ENCODE data around the gene TMBIM1.

The TMBIM1 gene

DNA sequence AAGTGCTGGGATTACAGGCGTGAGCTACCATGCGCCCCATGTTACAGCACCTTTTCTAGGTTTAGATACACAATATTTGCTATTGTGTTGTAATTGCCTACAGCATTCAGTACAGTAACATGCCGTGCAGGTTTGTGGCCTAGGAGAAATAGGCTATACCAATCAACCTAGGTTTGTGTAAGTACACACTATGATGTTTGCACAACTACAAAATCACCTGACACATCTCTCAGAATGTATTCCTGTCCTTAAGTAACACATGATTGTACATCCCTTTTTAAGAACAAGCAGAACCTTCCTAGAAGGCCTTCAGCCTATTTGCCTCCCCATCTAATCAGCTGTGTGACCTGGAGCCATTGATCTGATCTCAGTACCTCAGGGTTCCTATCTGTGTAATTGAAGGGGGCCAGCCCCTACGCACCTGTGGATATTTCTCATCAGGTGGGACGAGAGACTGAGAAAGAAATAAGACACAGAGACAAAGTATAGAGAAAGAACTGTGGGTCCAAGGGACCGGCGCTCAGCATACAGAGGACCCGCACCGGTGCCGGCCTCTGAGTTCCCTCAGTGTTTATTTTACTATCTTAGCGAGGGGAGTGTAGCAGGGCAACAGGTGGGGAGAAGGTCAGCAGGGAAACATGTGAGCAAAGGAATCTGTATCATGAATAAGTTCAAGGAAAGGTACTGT, 18.7 kb upstream of the TMBIM1 start:
- Mint-ChIP-seq H3K27ac (no peak overlapping the region), H3K4me3 (no peak overlapping the region), H3K4me1 (ENCODE audit: low read depth) (peaks cover 10% of the 10 kb centered on the region), H3K36me3 (ENCODE audit: low read depth) (no peaks in the 10 kb centered on the region), H3K9me3 (no peaks in the 10 kb centered on the region), H3K27me3 (ENCODE audit: low read depth) (no peaks in the 10 kb centered on the region)

DNA sequence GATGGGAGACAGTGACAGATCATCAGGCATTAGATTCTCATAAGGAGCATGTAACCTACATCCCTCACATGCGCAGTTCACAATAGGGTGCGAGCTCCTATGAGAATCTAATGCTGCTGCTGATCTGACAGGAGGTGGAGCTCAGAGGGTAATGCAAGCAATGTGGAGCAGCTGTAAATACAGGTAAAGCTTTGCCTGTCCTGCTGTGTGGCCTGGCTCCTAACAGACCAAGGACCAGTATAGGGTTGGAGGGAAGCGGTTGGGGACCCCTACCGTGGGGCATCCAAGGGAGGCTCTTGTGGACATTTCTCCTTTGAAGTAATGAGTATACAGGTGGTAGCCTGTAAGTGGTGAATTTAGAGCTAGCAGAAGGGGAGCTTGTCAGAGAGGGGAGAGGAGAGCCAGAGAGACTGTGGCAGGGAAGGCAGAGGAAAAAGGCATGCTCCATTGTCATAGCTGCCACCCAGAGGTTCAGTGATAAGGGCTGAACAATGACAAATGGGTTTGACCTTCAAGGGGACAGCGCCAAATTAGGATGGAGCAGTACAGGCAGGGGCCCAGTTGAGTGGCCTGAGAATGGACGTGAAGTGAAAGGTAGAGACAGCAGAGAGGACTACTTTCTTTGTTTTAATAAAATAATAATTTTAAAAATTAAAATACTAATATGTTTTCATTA, 15.2 kb upstream of the TMBIM1 start:
- H3K4me1 Mint-ChIP-seq (ENCODE audit: low read depth): peaks cover 1% of the 10 kb centered on the region
- no peaks in the 10 kb centered on the region for H3K9me3 Mint-ChIP-seq
- H3K27ac Mint-ChIP-seq: no peak overlapping the region
- H3K4me3 Mint-ChIP-seq: no peak overlapping the region
- no peaks in the 10 kb centered on the region for H3K27me3 Mint-ChIP-seq (ENCODE audit: low read depth)
- no peaks in the 10 kb centered on the region for H3K36me3 Mint-ChIP-seq (ENCODE audit: low read depth)

GRCh38 chr2:218306184-218306920, 14.0 kb upstream of the TMBIM1 start:
- Mint-ChIP-seq H3K4me1 (ENCODE audit: low read depth) (peaks cover 4% of the 10 kb centered on the region), H3K9me3 (no peaks in the 10 kb centered on the region)

GRCh38 chr2:218305383-218305782, 13.1 kb upstream of the TMBIM1 start:
- Mint-ChIP-seq H3K9me3 (no peaks in the 10 kb centered on the region), H3K4me1 (ENCODE audit: low read depth) (peaks cover 7% of the 10 kb centered on the region), H3K4me3 (no peak overlapping the region), H3K27ac (no peak overlapping the region), H3K36me3 (ENCODE audit: low read depth) (no peaks in the 10 kb centered on the region), H3K27me3 (ENCODE audit: low read depth) (no peaks in the 10 kb centered on the region)

More at GRCh38 chr2:218306184-218306920, 14.0 kb upstream of the TMBIM1 start:
- Mint-ChIP-seq H3K36me3 (ENCODE audit: low read depth) (no peaks in the 10 kb centered on the region), H3K27me3 (ENCODE audit: low read depth) (no peaks in the 10 kb centered on the region), H3K4me3 (no peak overlapping the region), H3K27ac (no peak overlapping the region)

- Mint-ChIP-seq H3K4me1 (ENCODE audit: low read depth) (peaks cover 6% of the 10 kb centered on the region), H3K9me3 (no peaks in the 10 kb centered on the region), H3K27me3 (ENCODE audit: low read depth) (no peaks in the 10 kb centered on the region), H3K27ac (no peak overlapping the region), H3K4me3 (no peak overlapping the region), H3K36me3 (ENCODE audit: low read depth) (no peaks in the 10 kb centered on the region)
Measured at GRCh38 chr2:218301176-218301819, 9.0 kb upstream of the TMBIM1 start.

DNA sequence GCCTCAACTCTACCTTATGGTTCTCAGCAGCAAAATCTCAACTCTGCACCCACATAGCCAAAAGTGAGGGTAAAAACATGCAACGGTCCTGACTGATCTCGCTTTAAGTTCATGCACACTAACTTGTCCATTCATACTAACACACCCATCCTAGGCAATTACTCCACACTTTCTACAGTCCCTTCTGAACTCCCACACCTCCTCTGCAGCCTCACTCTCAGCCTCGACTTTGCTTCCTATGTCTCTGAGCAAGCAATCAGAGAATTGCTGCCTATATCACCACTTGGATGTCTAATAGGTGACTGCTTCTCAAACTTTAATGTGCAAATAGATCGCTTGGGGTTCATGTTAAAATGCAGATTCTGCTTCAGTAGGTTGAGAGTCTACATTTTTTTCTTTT, 7.8 kb upstream of the TMBIM1 start:
- no peaks in the 10 kb centered on the region for H3K36me3 Mint-ChIP-seq (ENCODE audit: low read depth)

DNA sequence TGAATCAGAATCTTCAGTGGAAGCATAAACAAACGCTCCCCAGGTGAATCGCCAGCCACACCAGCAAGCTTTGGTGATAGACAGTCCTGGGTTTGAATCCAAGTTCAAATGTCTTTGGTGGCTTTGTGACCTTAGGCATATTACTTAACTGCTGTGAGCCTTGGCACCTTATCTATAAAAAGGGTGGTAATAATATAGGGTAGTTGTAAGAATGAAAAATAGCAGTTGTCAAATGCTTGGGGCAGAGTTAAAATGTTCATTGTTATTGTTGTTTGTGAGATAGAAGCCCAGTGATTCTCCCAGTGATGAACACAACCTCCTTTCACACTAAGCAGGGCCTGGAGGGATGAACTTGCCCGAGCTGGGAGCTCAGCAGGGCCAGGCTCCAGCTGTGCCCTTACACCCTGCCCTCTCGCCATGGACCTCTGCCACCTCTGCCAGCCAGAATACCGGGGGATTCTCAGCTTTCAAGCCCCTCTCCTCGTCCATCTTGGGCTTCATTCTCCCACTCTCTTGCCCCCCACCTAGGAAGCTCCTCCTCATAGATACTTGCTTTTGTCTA, 6.1 kb upstream of the TMBIM1 start:
- Mint-ChIP-seq H3K27me3 (ENCODE audit: low read depth) (no peaks in the 10 kb centered on the region), H3K4me1 (ENCODE audit: low read depth) (peaks cover 15% of the 10 kb centered on the region), H3K9me3 (no peaks in the 10 kb centered on the region), H3K36me3 (ENCODE audit: low read depth) (no peaks in the 10 kb centered on the region), H3K4me3 (no peak overlapping the region), H3K27ac (no peak overlapping the region)

More for the DNA sequence above, 7.8 kb upstream of the TMBIM1 start:
- Mint-ChIP-seq H3K9me3 (no peaks in the 10 kb centered on the region), H3K4me1 (ENCODE audit: low read depth) (peaks cover 6% of the 10 kb centered on the region), H3K27me3 (ENCODE audit: low read depth) (no peaks in the 10 kb centered on the region), H3K4me3 (no peak overlapping the region), H3K27ac (no peak overlapping the region)

DNA sequence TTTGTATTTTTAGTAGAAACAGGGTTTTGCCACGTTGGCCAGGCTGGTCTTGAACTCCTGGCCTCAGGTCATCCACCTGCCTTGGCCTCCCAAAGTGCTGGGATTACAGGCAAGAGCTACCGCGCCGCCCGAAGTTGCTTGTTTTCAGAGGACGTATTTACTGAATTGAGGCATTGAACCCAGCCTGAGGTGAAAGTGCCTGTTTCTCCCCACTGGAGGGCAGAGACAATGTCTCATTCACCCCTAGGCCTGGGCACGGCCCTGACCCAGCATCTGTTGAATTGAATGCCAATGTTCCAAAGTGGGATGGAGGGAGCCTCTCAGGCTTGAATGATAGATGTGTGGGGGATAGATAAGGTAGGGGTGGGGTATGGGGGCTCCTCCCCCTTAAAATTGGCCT, 4.5 kb upstream of the TMBIM1 start:
- Mint-ChIP-seq H3K9me3 (no peaks in the 10 kb centered on the region), H3K27ac (no peak overlapping the region), H3K4me3 (no peak overlapping the region), H3K36me3 (ENCODE audit: low read depth) (no peaks in the 10 kb centered on the region), H3K4me1 (ENCODE audit: low read depth) (peaks cover 21% of the 10 kb centered on the region), H3K27me3 (ENCODE audit: low read depth) (no peaks in the 10 kb centered on the region)

GRCh38 chr2:218296200-218296599, 3.9 kb upstream of the TMBIM1 start:
- H3K27ac Mint-ChIP-seq: no peak overlapping the region

DNA sequence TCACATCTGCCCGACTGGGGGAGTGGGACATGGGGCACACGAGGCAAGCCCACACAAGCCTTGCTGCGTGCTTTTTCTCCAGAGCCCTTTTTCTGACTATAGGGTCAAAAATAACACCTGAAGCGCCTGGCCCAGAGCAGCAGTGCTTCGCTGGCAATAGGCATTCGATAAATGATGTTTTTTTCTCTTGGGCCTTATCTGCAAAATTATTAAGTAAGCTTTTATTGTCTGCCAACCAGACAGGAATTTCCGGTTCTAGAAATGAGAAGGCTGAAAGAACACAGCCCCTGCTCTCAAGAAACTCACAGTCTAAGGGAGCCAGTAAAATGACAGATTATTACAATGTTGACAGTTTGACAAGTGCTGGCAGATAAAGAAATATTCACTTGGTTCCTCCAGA, 2.7 kb upstream of the TMBIM1 start:
- peaks cover 29% of the 10 kb centered on the region for H3K4me1 Mint-ChIP-seq (ENCODE audit: low read depth)
- no peak overlapping the region for H3K4me3 Mint-ChIP-seq
- H3K27me3 Mint-ChIP-seq (ENCODE audit: low read depth): no peaks in the 10 kb centered on the region
- H3K27ac Mint-ChIP-seq: no peak overlapping the region
- H3K36me3 Mint-ChIP-seq (ENCODE audit: low read depth): no peaks in the 10 kb centered on the region
- no peaks in the 10 kb centered on the region for H3K9me3 Mint-ChIP-seq

More at GRCh38 chr2:218296200-218296599, 3.9 kb upstream of the TMBIM1 start:
- H3K4me3 Mint-ChIP-seq: no peak overlapping the region
- no peaks in the 10 kb centered on the region for H3K36me3 Mint-ChIP-seq (ENCODE audit: low read depth)
- H3K27me3 Mint-ChIP-seq (ENCODE audit: low read depth): no peaks in the 10 kb centered on the region
- peaks cover 21% of the 10 kb centered on the region for H3K4me1 Mint-ChIP-seq (ENCODE audit: low read depth)
- H3K9me3 Mint-ChIP-seq: no peaks in the 10 kb centered on the region

- H3K4me3 Mint-ChIP-seq: no peak overlapping the region
- H3K27me3 Mint-ChIP-seq (ENCODE audit: low read depth): no peaks in the 10 kb centered on the region
- H3K36me3 Mint-ChIP-seq (ENCODE audit: low read depth): no peaks in the 10 kb centered on the region
- H3K4me1 Mint-ChIP-seq (ENCODE audit: low read depth): peaks cover 34% of the 10 kb centered on the region
- no peaks in the 10 kb centered on the region for H3K9me3 Mint-ChIP-seq
- no peak overlapping the region for H3K27ac Mint-ChIP-seq
Measured at GRCh38 chr2:218294430-218295022, 2.2 kb upstream of the TMBIM1 start.

DNA sequence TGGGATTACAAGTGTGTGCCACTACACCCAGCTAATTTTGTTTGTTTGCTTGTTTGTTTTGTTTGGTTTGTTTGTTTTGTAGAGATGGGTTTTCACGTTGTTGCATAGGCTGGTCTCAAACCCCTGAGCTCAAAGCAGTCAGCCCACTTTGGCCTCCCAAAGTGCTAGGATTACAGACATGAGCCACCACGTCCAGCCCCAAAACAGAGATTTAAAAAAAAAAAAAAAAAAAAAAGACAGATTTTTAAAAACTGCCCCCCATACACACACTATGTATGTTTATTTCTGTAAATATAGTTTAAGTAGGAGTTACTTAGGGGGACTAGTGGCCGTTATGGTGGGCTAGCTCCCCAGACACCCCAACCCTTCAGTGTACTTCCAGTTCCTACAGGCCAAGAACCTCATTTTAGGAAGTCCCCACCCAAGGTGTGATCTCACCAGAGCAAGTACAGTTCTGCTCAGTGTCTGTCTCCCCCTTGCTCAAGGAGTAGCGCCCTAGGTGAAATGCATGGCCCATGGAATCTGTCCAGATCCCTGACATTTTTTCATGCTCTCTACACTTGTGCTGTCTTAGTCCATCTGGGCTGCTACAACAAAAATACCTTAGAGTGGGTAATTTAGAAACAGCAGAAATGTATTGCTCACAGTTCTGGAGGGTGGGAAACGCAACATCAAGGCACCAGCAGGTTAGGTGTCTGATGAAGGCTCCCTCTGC, 1.6 kb upstream of the TMBIM1 start:
- H3K4me3 Mint-ChIP-seq: peak overlapping the region; percentile 67
- H3K27ac Mint-ChIP-seq: no peak overlapping the region
- H3K4me1 Mint-ChIP-seq (ENCODE audit: low read depth): peaks cover 39% of the 10 kb centered on the region

DNA sequence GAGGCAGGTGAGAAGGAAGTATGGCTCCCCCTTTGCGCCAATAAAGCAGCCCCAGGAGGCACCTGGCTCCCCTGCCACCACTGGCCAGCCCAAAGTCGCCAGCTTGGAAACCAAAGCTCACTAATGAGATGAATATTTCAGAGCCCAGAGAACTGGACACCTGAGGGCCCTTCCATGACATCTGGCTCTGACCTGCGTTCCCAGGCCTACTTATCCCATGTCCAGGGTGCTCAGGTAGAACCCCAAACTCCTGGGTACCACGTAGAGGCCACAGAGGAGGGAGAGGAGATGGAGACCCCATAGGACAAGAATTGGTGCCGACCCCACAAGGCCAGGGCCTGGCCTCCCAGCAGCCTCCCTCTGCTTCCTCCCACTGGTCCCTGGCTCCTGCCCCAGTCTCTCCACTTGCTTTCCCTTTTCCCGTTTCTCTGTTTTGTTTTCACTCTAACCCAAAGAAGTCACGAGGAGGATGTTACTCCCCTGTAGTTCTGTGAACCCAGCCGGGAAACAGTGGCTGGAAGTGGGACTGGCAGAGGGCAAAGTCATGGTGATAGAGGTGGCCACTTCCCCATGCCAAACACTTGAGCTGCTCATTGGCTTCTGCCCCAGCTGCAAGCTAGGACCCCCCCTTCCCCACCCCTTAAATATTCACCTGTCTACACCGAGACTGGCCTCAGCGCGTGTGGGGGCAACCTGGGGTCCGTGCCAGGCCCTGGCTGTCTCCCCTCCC, 820 bp downstream of the TMBIM1 start:
- Mint-ChIP-seq H3K36me3 (ENCODE audit: low read depth) (peaks cover 6% of the 10 kb centered on the region), H3K4me3 (peak overlapping the region; percentile 82), H3K27me3 (ENCODE audit: low read depth) (no peaks in the 10 kb centered on the region), H3K4me1 (ENCODE audit: low read depth) (peaks cover 58% of the 10 kb centered on the region), H3K9me3 (no peaks in the 10 kb centered on the region), H3K27ac (peak overlapping the region; percentile 89)

More for the DNA sequence above, 1.6 kb upstream of the TMBIM1 start:
- Mint-ChIP-seq H3K9me3 (no peaks in the 10 kb centered on the region), H3K27me3 (ENCODE audit: low read depth) (no peaks in the 10 kb centered on the region), H3K36me3 (ENCODE audit: low read depth) (peaks cover 2% of the 10 kb centered on the region)

Measured in T-helper 1 cell treated with Interleukin-12 subunit alpha and Interleukin-12 subunit beta and Interleukin-4 antibody, amounts not matched to agents 30 μg/mL and 1 μg/mL, for 36 hours (primary cell).